HG02943 (cell line): ENCODE results near the gene MICU1.
"Not testable (repeated sequence)": the region's sequence is repeated elsewhere in the genome, so short reads cannot be mapped to it uniquely, and the experiment has no call there.

ENCODE experiments used
- ATAC-seq: cut with Tn5 transposase; IDR thresholded peaks from one replicate; pipeline ENCODE4 v1.9.1; 2021; ENCODE audit warnings: mild to moderate bottlenecking, low read depth, moderate library complexity; ENCODE audit not compliant: unreplicated experiment

MICU1 gene

DNA sequence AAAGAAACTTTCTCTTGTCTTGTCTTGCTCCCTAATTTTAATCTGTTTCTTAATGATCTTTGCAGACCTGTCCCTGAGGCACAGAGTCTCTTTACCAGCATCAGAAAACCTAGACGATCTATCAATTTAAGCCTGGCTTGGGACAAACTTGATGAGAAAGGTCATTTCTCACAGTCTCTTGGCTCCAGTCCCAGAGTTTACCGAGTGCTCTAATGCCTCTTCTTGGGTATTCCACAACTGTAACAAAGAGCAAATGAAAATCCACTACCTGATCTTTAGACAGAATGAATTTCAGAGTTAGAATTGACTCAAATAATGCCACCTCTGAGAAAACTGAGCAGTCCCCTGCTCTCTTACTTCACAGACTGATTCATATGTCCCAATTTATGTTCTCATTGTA, 164.8 kb downstream of the MICU1 start:
- no peak for ATAC-seq

DNA sequence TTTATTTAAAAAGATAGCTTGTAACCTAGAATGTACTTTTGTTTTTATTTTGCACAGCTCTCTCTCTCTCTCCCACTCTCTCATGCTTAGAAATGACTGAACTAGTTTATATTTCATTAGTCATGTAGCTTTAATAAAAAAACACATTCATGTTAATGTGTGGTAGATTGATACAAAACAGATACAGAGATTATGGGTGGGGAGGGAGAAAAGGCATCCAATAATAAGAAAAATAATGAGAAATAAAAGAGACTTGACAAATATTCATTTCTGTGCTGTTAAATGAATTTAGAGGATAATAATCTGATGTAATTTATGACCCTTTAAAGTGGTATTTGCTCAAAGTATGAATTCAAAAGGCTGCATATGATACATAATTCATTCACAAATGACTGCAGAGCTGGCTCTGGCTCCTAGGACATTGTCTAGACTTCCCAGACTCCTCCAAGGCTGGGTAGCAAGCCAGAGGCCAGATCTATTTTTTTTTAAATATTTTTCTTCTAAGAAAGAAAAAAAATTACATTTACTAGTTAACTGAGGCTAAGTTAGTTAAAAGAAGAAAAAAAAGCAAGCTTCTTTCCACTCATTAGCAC, 165.5 kb downstream of the MICU1 start:
- ATAC-seq: no peak

- no peak for ATAC-seq
Observed at GRCh38 chr10:72459301-72459700, 166.6 kb downstream of the MICU1 start.

GRCh38 chr10:72455889-72456595, 169.8 kb downstream of the MICU1 start:
- ATAC-seq: no peak

DNA sequence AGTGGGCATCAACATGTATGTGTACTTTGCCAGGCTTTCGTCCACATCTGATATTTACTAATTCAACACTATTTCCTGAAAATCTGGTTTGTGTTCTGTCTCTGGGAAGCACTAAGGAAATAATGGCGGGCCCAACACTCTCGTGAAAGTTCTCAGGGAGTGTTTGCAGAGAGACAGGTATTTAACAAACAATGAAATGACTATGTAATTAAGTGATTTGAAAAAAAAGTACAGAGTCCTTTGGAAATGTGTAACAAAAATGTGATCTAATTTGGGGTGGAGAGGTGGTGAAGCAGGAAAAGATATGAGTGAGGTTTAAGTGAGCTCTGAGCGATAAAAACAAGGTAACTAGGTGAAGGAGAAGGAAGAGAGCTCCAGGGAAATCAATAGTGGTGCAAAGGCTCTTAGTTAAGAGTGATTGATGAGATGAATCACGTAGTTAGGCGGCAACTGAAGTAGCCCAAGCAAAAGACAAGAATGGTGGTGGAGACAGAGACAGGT, 175.9 kb downstream of the MICU1 start:
- ATAC-seq: no peak

DNA sequence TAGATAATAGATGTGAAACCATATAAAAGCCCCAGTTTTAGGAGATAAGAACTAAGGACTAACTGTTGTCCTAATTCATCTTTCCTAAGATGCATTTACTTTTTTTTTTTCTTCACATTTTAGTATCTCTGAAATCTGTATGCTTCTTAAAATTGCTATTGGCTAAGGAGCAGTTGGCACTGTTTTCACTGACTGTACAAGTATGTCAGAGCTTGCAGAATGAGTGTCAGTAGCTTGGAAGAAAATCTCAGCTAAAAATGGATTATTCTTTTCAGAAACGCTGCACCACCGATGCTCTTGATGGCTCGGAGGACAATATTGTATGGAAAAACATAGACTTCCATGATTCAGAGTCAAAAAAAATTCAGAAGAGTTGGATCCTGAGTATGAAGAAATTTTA, 180.0 kb downstream of the MICU1 start:
- no peak for ATAC-seq

DNA sequence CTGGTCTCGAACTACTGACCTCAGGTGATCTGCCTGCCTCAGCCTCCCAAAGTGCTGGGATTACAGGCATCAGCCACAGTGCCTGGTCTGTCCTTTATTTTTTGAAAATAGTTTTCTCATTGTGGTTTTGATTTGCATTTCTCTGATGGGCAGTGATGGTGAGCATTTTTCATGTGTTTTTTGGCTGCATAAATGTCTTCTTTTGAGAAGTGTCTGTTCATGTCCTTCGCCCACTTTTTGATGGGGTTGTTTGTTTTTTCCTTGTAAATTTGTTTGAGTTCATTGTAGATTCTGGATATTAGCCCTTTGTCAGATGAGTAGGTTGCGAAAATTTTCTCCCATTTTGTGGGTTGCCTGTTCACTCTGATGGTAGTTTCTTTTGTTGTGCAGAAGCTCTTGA, 182.9 kb downstream of the MICU1 start:
- ATAC-seq: not testable (repeated sequence)

DNA sequence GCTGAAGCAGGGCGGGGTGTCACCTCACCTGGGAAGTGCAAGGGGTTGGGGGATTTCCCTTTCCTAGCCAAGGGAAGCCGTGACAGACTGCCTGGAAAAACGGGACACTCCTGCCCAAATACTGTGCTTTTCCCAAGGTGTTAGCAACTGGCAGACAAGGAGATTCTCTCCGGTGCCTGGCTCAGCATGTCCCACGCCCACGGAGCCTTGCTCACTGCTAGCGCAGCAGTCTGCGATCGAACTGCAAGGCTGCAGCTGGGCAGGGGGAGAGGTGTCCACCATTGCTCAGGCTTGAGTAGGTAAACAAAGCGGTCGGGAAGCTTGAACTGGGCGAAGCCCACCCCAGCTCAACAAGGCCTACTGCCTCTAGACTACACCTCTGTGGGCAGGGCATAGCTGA, 190.3 kb downstream of the MICU1 start:
- ATAC-seq: no peak

- not testable (repeated sequence) for ATAC-seq
Observed at GRCh38 chr10:72430936-72431335, 194.9 kb downstream of the MICU1 start.

GRCh38 chr10:72429931-72430330, 195.9 kb downstream of the MICU1 start:
- ATAC-seq: no peak

GRCh38 chr10:72426986-72427385, 198.9 kb downstream of the MICU1 start:
- ATAC-seq: no peak

DNA sequence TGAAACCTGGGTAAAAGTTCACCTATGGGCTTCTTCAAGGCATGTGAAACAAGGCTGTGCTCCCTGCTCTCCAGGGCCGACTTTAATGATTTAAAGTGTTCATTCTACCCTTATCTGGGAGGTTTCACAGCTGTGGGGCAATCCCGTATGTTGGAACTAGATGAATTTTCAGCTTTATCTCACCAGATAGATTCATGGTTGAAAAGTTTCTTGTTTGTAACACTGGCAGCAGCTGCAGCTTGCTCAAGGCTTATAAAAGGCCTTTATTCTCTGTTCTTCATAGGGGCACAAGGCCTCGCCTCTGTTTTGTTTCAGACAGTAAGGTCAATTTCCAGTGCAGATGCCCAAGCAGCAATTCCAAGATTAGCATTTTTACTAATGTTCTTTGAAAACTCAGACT, 200.7 kb downstream of the MICU1 start:
- ATAC-seq: no peak

DNA sequence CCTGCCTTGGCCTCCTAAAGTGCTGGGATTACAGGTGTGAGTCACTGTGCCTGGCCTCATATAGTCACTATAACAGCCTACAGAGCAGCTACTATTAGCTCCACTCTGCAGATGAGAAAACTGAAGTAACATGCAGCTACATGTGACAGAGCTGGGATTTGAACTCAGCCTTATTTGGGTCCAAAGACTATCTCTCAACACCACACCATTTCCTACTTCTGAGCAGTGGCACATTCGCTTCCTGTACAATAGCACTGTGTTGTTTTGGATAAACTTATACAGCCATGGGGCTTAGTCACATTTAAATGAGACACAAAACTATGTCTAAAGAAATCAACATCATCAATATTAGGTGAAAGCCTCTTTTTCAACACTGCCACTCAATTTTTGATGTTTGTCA, 201.3 kb downstream of the MICU1 start:
- no peak for ATAC-seq

DNA sequence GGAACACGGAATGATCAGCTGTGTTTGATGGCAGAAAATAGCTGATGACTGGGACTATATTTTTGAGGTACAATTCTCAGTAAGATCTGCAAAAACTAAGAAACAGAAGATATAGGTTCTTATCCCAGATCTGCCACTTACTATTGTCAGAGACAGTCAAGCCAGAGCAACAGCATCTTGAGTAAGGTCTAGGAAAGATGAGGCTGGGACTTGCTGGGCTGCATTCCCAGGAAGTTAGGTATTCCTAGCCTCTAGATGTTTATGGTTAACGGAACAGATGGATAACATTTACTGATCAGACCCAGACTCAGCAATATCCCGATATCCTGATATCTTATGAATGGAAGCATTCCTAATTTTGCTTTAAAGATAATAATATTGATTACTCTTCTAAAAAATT, 202.5 kb downstream of the MICU1 start:
- ATAC-seq: no peak

DNA sequence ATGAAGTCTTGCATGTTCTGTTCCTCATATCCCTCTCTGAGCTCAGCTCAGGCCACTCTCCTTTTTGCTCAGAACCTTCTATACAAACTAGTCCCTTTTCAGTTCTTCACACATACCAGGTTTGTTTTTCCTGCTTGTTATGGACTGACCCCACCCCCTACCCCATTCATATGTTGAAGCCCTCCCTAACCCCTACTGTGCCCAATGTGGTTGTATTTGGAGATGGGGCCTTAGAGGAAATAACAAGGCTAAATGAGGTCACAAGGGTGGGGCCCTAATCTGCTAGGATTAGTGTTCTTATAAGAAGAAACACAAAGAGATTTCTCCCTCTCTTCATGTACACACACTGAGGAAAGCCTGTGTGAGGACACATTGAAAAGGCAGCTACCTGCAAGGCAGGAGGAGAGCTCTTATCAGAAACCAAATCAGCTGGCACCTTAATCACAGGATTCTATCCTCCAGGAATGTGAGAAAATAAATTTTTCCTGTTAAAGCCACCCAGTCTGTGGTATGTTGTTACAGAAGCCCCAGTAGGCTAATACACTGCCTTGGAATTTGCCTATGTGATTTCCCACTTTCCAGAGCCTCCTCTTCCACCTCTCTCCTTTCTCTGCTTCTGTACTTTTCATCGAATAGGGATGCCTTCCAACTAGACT, 203.9 kb downstream of the MICU1 start:
- no peak for ATAC-seq

GRCh38 chr10:72419241-72419640, 206.6 kb downstream of the MICU1 start:
- no peak for ATAC-seq

GRCh38 chr10:72418679-72419078, 207.2 kb downstream of the MICU1 start:
- ATAC-seq: no peak

DNA sequence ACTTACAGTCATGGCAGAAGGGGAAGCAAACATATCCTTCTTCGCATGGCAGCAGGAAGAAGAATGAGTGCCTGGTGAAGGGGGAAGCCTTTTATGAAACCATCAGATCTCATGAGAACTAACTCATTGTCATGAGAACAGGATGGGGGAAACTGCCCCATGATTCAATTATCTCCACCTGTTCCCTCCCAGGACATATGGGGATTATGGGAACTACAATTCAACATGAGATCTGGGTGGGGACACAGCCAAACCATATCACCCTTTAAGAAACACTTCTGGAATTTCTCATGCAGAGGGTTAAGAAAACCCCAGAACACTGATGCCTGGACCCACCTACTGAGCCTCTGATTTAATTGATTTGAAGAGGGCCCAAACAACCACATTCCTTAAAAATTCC, 207.9 kb downstream of the MICU1 start:
- ATAC-seq: no peak

DNA sequence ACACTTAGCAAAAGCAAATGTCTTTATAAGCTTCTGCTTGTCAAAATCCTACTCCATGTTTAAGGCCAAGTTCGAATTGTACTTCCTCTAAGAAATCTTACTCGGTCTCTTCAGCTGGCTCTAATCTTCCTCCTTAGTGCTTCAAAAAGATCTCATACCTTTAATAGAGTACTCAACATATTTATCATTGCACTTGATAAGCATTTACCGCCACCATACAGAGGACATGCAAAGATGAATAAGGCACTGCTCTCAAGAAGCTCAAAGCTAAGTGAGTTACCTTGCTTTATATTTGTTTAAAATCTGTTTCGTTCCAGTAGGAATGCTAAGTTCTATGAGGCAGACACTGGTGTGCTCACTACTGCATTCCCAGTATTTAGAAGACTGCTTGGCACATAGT, 209.2 kb downstream of the MICU1 start:
- ATAC-seq: no peak

GRCh38 chr10:72414642-72415041, 211.2 kb downstream of the MICU1 start:
- ATAC-seq: no peak

GRCh38 chr10:72409167-72409566, 216.7 kb downstream of the MICU1 start:
- ATAC-seq: no peak
